Ascending aorta (tissue), 2 donors: ENCODE measurements around the gene GARIN3. TPM values are rescaled to one million over a fixed set of nuclear protein-coding genes. Genes with fewer than 3 reads are reported as not detected.

Experiments used
- DNase-seq, 2 donors: peaks; one replicate each; pipeline ENCODE4 v3.0.0-alpha.2; 2019; ENCODE audit warnings: low spot score in 2 of 2
- H3K27ac ChIP-seq, 2 donors: fragments of 200-600 bp; sonication (generic); one replicate each; pipeline ENCODE4 v1.5.1; 2016 to 2017; ENCODE audit warnings: mild to moderate bottlenecking in 1 of 2
- H3K27me3 ChIP-seq: fragments of 200-600 bp; sonication (generic); one replicate; pipeline ENCODE4 v1.5.1; 2017
- H3K36me3 ChIP-seq, 2 donors: fragments of 200-600 bp; sonication (generic); one replicate each; pipeline ENCODE4 v1.5.1; 2016
- H3K4me1 ChIP-seq, 2 donors: fragments of 200-600 bp; sonication (generic); one replicate each; pipeline ENCODE4 v1.5.1; 2016 to 2017; ENCODE audit warnings: mild to moderate bottlenecking in 1 of 2
- H3K4me3 ChIP-seq, 2 donors: fragments of 200-600 bp; sonication (generic); one replicate each; pipeline ENCODE4 v1.5.1; 2016 to 2017; ENCODE audit warnings: mild to moderate bottlenecking in 1 of 2
- H3K9me3 ChIP-seq, 2 donors: fragments of 200-600 bp; sonication (generic); one replicate each; pipeline ENCODE4 v1.5.1; 2016
- intact Hi-C: fragments of 100-400 bp; cut with DNase I; formaldehyde crosslinking; loops from one replicate; pipeline ENCODE4 v1.15.1; 2023
- total RNA-seq: library from RNA; depleted of rRNA; stranded (reverse); fragments of >200 nt; gene quantifications from one replicate; pipeline ENCODE4 v1.1.0, GENCODE V29; 2016
- TF ChIP-seq, protein P1 (sequence below), 3 experiments: fragments of 200-600 bp in 2 of 3; fragments of 450-650 bp in 1 of 3; sonication (generic) in 2 of 3; IDR thresholded peaks; one replicate each; pipeline ENCODE4 v1.5.1; 2016 to 2019; ENCODE audit warnings: antibody characterized with exemption in 3 of 3, mild to moderate bottlenecking in 1 of 3, moderate library complexity in 1 of 3

Gene GARIN3
- total RNA-seq, 1 donor from 2014 or later = not detected

DNA sequence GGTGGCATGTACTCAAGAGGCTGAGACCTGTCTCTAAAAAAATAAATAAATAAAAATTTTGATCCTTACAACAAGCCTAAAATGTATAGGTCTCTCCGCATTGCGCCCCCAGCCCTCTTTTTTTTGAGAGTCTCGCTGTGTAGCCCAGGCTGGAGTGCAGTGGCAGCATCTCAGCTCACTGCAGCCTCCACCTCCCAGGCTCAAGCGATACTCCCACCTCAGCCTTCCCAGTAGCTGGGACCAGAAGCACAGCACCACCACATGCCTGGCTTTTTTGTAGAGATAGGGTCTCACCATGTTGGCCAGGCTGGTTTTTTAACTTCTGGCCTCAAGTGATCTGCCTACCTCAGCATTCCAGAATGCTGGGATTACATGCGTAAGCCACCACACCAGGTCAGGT, 2.2 kb upstream of the GARIN3 start:
- no peaks in the 10 kb centered on the region for H3K4me1 ChIP-seq
- intact Hi-C loops = no loop called here
- TF ChIP-seq, protein P1, sequence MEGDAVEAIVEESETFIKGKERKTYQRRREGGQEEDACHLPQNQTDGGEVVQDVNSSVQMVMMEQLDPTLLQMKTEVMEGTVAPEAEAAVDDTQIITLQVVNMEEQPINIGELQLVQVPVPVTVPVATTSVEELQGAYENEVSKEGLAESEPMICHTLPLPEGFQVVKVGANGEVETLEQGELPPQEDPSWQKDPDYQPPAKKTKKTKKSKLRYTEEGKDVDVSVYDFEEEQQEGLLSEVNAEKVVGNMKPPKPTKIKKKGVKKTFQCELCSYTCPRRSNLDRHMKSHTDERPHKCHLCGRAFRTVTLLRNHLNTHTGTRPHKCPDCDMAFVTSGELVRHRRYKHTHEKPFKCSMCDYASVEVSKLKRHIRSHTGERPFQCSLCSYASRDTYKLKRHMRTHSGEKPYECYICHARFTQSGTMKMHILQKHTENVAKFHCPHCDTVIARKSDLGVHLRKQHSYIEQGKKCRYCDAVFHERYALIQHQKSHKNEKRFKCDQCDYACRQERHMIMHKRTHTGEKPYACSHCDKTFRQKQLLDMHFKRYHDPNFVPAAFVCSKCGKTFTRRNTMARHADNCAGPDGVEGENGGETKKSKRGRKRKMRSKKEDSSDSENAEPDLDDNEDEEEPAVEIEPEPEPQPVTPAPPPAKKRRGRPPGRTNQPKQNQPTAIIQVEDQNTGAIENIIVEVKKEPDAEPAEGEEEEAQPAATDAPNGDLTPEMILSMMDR (IDR thresholded peaks at IDR 0.05) = no peak

DNA sequence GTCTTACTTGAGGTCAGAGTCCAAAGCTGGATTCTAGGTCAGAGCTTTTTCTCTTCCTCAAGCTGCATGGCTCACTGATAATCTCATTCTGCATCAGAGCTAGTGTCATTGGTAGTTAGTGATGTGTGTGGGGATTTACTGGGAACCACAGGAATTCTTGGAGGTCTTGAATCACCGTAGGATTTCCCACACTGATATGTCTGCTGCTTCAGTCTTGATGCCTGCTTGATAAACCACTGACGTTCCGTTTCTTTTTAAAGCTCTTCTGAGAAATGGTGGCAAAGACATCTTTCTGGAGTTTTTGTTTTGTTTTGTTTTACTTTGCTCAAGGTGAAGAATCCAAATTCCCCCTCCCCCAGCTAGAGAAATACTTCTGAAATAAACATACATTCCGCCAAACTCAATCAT, 1.2 kb upstream of the GARIN3 start:
- H3K9me3 ChIP-seq = no peaks in the 10 kb centered on the region
- intact Hi-C loops = no loop called here

More for the DNA sequence above, 2.2 kb upstream of the GARIN3 start:
- Histone ChIP-seq H3K27ac (no peak overlapping the region), H3K27me3 (no peaks in the 10 kb centered on the region), H3K36me3 (no peaks in the 10 kb centered on the region), H3K9me3 (no peaks in the 10 kb centered on the region), H3K4me3 (no peak overlapping the region)
- DNase-seq = no peak

DNA sequence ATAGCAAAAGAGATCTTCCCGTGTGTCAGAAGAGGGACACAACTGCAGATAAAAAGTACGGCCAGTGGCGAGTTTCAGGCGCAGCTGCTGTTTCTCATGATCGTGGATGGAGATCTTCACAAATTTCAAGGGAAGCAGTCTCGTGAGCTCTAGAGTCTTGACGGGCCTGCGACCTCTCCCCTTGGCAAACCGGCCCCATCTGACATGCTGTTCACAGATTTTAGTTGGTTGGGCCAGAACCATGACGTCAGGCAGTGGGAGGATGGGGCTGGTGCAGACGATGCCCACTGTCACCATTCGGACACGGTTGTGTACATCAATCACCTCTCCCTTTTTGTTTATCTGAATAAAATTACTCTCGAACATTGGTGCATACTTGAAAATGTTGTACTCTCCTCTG, 396 bp downstream of the GARIN3 start:
- H3K36me3 ChIP-seq = no peaks in the 10 kb centered on the region
- TF ChIP-seq, protein P1 (IDR thresholded peaks at IDR 0.05) = no peak
- H3K4me3 ChIP-seq = no peak overlapping the region
- intact Hi-C loops = no loop called here
- DNase-seq = no peak
- H3K4me1 ChIP-seq = no peaks in the 10 kb centered on the region
- H3K9me3 ChIP-seq = no peaks in the 10 kb centered on the region
- no peak overlapping the region for H3K27ac ChIP-seq
- no peaks in the 10 kb centered on the region for H3K27me3 ChIP-seq

More for the DNA sequence above, 1.2 kb upstream of the GARIN3 start:
- Histone ChIP-seq H3K4me1 (no peaks in the 10 kb centered on the region), H3K27ac (no peak overlapping the region), H3K4me3 (no peak overlapping the region), H3K27me3 (no peaks in the 10 kb centered on the region), H3K36me3 (no peaks in the 10 kb centered on the region)
- DNase-seq = no peak
- TF ChIP-seq, protein P1 (IDR thresholded peaks at IDR 0.05) = no peak

DNA sequence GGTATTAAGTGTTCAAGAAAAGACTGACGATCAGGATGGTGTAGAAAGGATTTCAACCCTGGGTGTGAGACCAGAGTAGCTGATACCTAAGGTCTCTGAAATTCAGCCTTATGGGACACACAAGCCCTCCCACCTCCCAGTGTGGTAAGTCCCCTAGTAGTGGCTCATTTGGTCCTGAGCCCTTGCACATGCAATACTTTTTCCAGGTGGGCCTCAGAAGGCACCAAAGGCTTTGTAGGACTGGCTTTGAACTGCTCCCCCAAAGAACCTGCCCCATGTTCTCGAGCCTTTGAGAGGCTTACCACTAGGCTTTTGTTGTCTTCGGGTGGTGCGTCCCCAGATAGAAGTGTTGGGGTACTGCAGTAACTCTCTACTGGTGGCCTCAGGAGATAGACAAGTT, 803 bp downstream of the GARIN3 start:
- no peaks in the 10 kb centered on the region for H3K36me3 ChIP-seq

GRCh38 chr5:157164521-157164920, 1.5 kb downstream of the GARIN3 start:
- H3K27me3 ChIP-seq = no peaks in the 10 kb centered on the region
- no peak for DNase-seq
- intact Hi-C loops = no loop called here
- TF ChIP-seq, protein P1 (IDR thresholded peaks at IDR 0.05) = no peak
- no peak overlapping the region for H3K4me3 ChIP-seq
- H3K27ac ChIP-seq = no peak overlapping the region
- H3K9me3 ChIP-seq = no peaks in the 10 kb centered on the region
- no peaks in the 10 kb centered on the region for H3K4me1 ChIP-seq
- no peaks in the 10 kb centered on the region for H3K36me3 ChIP-seq

More for the DNA sequence above, 803 bp downstream of the GARIN3 start:
- DNase-seq = no peak
- Histone ChIP-seq H3K4me1 (no peaks in the 10 kb centered on the region), H3K4me3 (no peak overlapping the region), H3K27me3 (no peaks in the 10 kb centered on the region), H3K27ac (no peak overlapping the region), H3K9me3 (no peaks in the 10 kb centered on the region)
- intact Hi-C loops = no loop called here
- TF ChIP-seq, protein P1 (IDR thresholded peaks at IDR 0.05) = no peak

DNA sequence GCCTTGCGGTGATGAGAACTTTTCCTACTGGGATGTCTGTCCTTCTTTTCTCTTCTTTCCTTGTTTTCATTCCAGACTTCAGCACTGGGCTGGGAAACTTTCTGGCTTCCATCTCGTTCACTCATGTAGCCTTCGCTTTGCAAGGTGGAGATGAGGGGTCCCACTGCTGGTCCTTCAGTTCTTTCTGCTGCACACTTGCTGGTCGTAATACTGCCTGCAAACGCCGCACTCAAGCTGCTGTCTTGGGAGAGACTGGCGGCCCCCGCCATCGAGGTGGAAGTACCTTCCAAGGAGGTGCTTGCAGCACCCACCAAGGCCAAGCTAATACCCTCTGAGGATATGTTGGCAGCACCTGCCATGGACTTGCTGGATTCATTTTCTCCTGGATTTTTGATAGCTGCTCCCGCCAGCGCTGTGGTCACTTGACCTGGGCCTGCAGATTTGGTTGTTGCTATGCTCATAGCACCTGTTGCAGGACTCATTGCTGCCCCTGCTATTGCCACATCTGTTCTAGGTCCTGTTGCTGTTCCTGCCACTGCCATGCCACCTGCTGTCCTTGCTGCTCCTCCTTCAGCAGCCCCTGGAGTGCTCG, 3.0 kb downstream of the GARIN3 start:
- no peak overlapping the region for H3K4me3 ChIP-seq
- H3K27ac ChIP-seq = no peak overlapping the region
- H3K4me1 ChIP-seq = no peaks in the 10 kb centered on the region
- TF ChIP-seq, protein P1 (IDR thresholded peaks at IDR 0.05) = no peak
- H3K36me3 ChIP-seq = no peaks in the 10 kb centered on the region
- H3K9me3 ChIP-seq = no peaks in the 10 kb centered on the region
- H3K27me3 ChIP-seq = no peaks in the 10 kb centered on the region
- DNase-seq = no peak
- intact Hi-C loops = no loop called here
